HEK293T (cell line): ENCODE data around the gene TMSB4X.

Experiments used
- CTCF ChIA-PET: fragments of 350-600 bp; formaldehyde crosslinking; extraction: SDS; loops from one replicate; lab custom pipeline; 2021; ENCODE audit warnings: antibody characterized with exemption, inconsistent platforms; lab: Yijun Ruan, JAX
- POLR2A ChIA-PET: fragments of 350-600 bp; formaldehyde crosslinking; extraction: SDS; loops from one replicate; lab custom pipeline; 2020; ENCODE audit warnings: antibody characterized with exemption, inconsistent platforms; lab: Yijun Ruan, JAX
- DNase-seq: peaks from one replicate; pipeline ENCODE4 v3.0.0; 2012; ENCODE audit warnings: mixed read lengths; ENCODE audit errors: extremely low spot score
- ARNT ChIP-seq: fragments of 450-650 bp; IDR thresholded peaks from 2 replicates; pipeline ENCODE4 v1.6.1; 2017; ENCODE audit warnings: mild to moderate bottlenecking
- BHLHE40 ChIP-seq: fragments of 450-650 bp; IDR thresholded peaks from 2 replicates; pipeline ENCODE4 v1.6.1; 2016; ENCODE audit warnings: mild to moderate bottlenecking, moderate library complexity, borderline replicate concordance
- CTBP1 ChIP-seq: fragments of 450-650 bp; IDR thresholded peaks from 2 replicates; pipeline ENCODE4 v1.6.1; 2016; ENCODE audit warnings: borderline replicate concordance
- ELF4 ChIP-seq: fragments of 450-650 bp; IDR thresholded peaks from 2 replicates; pipeline ENCODE4 v1.6.1; 2017; ENCODE audit warnings: antibody characterized with exemption
- FOXA1 ChIP-seq: fragments of 450-650 bp; IDR thresholded peaks from 2 replicates; pipeline ENCODE4 v1.6.1; 2016; ENCODE audit warnings: mild to moderate bottlenecking
- FOXK2 ChIP-seq: fragments of 450-650 bp; IDR thresholded peaks from 2 replicates; pipeline ENCODE4 v1.6.1; 2016; ENCODE audit warnings: mild to moderate bottlenecking
- FOXM1 ChIP-seq: fragments of 450-650 bp; IDR thresholded peaks from 2 replicates; pipeline ENCODE4 v1.6.1; 2017; ENCODE audit warnings: mild to moderate bottlenecking, borderline replicate concordance
- HDGF ChIP-seq: fragments of 450-650 bp; IDR thresholded peaks from 2 replicates; pipeline ENCODE4 v1.6.1; 2017; ENCODE audit warnings: antibody characterized with exemption, borderline replicate concordance
- L3MBTL2 ChIP-seq: fragments of 450-650 bp; conservative IDR thresholded peaks from 2 replicates; pipeline ENCODE4 v1.6.1; 2016; ENCODE audit warnings: mild to moderate bottlenecking
- LEF1 ChIP-seq: fragments of 450-650 bp; IDR thresholded peaks from 2 replicates; pipeline ENCODE4 v1.6.1; 2017; ENCODE audit warnings: mild to moderate bottlenecking, borderline replicate concordance
- NFRKB ChIP-seq: fragments of 450-650 bp; IDR thresholded peaks from 2 replicates; pipeline ENCODE4 v1.6.1; 2016; ENCODE audit warnings: mild to moderate bottlenecking, moderate library complexity
- SP1 ChIP-seq: fragments of 450-650 bp; IDR thresholded peaks from 2 replicates; pipeline ENCODE4 v1.6.1; 2017
- SUZ12 ChIP-seq: fragments of 450-650 bp; IDR thresholded peaks from 2 replicates; pipeline ENCODE4 v1.6.1; 2016; ENCODE audit warnings: mild to moderate bottlenecking
- TARDBP ChIP-seq: fragments of 450-650 bp; IDR thresholded peaks from 2 replicates; pipeline ENCODE4 v1.6.1; 2016
- ZNF384 ChIP-seq: fragments of 450-650 bp; IDR thresholded peaks from 2 replicates; pipeline ENCODE4 v1.6.1; 2016
- TF ChIP-seq, protein P1 (sequence below): fragments of 450-650 bp; IDR thresholded peaks from 2 replicates; pipeline ENCODE4 v1.6.1; 2016

Gene TMSB4X

DNA sequence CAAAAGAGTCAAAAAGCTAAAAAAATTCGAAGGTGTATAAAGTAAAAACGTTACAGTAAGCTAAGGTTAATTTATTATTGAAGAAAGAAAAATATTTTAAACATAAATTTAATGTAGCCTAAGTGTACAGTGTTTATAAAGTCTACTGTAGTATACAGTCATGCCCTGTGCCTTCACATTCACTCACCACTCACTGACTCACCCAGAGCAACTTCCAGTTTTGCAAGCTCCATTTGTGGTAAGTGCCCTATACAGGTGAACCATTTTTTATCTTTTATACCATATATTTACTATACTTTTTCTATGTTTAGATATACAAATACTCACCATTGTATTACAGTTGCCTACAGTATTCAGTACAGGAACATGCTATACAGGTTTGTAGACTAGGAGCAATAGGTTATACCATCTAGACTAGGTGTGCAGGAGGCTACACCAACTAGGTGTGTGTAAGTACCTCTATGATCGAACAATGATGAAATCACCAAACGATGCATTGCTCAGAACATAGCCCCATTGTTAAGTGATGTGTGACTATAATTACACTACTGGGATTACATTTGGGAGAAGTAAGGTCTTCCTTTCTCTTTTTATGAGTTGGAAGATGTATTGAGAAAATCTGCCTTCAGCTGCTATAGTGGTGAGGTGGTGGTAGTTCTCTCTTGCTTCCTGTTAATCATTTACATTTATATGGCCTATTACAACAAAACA, 27.2 kb downstream of the TMSB4X start:
- TF ChIP-seq, protein P1, sequence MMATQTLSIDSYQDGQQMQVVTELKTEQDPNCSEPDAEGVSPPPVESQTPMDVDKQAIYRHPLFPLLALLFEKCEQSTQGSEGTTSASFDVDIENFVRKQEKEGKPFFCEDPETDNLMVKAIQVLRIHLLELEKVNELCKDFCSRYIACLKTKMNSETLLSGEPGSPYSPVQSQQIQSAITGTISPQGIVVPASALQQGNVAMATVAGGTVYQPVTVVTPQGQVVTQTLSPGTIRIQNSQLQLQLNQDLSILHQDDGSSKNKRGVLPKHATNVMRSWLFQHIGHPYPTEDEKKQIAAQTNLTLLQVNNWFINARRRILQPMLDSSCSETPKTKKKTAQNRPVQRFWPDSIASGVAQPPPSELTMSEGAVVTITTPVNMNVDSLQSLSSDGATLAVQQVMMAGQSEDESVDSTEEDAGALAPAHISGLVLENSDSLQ: no peak
- TF ChIP-seq SP1 (no peak), HDGF (no peak), ELF4 (no peak), ARNT (no peak), FOXM1 (no peak), ZNF384 (no peak), SUZ12 (no peak), BHLHE40 (no peak), CTBP1 (no peak), NFRKB (no peak)
- CTCF ChIA-PET: no interaction called here
- POLR2A ChIA-PET: no interaction called here
- DNase-seq: no peak

DNA sequence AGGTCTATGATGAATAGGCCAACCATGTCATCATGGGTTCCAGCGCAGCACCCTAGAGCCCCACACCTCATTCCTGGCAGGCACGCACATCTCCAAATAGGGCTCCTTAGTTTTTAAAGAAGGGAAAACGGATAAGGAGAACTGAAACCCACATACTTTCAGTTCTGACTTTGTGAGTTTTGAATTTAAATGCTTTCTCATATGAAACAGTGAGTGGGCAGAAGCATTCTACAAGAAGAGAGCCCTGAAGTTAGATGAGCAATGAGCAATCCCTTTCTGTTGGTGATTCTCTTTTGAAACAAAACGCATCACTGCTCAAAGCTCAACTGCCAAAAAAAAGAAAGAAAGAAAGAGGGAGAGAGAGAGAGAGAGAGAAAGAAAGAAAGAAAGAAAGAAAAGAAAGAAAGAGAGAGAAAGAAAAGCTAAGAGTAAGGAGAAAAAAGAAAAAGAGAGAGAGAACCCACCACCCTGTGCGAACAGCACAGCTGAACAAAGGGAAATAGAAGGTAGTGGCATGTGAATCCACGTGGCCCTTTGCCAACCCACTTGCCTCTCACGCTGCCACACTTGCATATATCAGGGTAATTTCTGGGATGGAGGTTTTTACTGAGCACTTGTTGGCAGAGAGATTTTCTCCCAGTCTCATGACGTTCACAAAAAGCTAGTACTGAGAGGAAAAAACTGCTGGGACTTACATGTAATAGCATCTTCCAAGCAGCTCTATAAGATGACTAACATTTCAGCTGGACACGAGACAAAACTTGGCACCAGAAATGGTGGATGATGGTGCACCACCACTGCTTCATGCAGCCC, 31.0 kb downstream of the TMSB4X start:
- ChIA-PET POLR2A (no interaction called here), CTCF (no interaction called here)
- TF ChIP-seq SUZ12 (no peak), ZNF384 (no peak), BHLHE40 (no peak), HDGF (no peak), ELF4 (no peak), FOXK2 (no peak), CTBP1 (no peak), ARNT (no peak), NFRKB (no peak), LEF1 (no peak), FOXM1 (no peak)
- TF ChIP-seq, protein P1: no peak
- no peak for DNase-seq

DNA sequence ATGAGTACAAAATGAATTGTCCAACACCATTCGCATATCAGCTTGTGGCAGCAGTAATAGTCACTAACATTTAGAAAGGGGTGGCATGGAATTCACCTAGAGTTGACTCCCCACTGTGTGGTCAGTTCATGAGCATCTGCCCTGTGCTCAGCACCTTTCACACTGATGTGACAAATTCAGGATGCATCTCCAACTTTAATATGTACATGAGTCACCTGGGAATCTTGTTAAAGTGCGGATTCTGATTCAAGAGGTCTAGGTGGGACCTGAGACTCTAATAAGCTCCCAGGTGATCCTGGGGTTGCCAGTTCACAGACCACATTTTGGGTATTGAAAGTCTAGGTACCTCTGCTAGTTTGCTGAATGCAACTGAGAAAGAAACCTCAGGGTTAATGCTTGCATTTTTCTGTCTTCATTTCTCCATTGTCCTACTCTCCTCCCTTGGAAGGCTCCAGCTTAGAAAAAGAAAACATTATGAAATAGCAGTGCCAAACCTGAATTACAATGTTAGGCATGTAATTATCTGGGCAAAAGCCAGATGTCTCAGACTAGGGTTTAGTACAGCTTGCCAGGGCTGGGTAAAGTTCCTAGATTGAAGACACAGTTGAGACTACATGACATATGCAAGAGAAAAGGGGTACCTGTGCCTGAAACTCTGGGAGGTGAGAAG, 32.7 kb downstream of the TMSB4X start:
- POLR2A ChIA-PET: no interaction called here
- no peak for TF ChIP-seq FOXM1
- TF ChIP-seq TARDBP: no peak
- no peak for TF ChIP-seq HDGF
- TF ChIP-seq BHLHE40: no peak
- no peak for TF ChIP-seq FOXA1
- TF ChIP-seq, protein P1: no peak
- no peak for TF ChIP-seq NFRKB
- no peak for TF ChIP-seq LEF1
- no peak for TF ChIP-seq L3MBTL2
- TF ChIP-seq ELF4: no peak
- TF ChIP-seq SUZ12: no peak
- no peak for TF ChIP-seq CTBP1
- no peak for TF ChIP-seq ZNF384
- no peak for TF ChIP-seq ARNT

DNA sequence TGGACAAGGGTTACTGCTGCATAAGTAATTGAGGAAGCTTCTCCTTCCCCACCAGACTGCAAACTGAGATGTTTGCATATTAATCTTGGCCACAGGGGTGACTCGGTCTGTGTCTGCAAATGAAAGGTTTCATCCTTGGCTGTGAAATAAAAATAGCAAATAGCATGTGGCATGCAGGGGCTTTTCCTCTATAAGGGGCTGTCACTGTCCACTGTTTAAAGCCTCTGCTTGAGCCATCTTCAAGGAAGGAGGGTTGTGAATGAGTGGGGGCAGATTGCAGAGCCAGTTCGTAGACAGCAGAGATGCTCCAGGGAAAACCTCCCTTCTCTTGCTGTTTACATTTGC, 33.3 kb downstream of the TMSB4X start:
- no peak for DNase-seq
- TF ChIP-seq LEF1: no peak
- no peak for TF ChIP-seq CTBP1
- TF ChIP-seq TARDBP: no peak
- TF ChIP-seq ZNF384: no peak
- TF ChIP-seq ELF4: no peak
- no peak for TF ChIP-seq BHLHE40
- no peak for TF ChIP-seq SUZ12
- TF ChIP-seq ARNT: no peak
- no peak for TF ChIP-seq SP1
- TF ChIP-seq HDGF: no peak
- TF ChIP-seq NFRKB: no peak
- TF ChIP-seq FOXM1: no peak
- TF ChIP-seq L3MBTL2: no peak
- no peak for TF ChIP-seq FOXA1
- TF ChIP-seq FOXK2: no peak
- TF ChIP-seq, protein P1: no peak
- ChIA-PET CTCF (no interaction called here), POLR2A (no interaction called here)

More for the DNA sequence above, 32.7 kb downstream of the TMSB4X start:
- CTCF ChIA-PET: no interaction called here
- no peak for DNase-seq

DNA sequence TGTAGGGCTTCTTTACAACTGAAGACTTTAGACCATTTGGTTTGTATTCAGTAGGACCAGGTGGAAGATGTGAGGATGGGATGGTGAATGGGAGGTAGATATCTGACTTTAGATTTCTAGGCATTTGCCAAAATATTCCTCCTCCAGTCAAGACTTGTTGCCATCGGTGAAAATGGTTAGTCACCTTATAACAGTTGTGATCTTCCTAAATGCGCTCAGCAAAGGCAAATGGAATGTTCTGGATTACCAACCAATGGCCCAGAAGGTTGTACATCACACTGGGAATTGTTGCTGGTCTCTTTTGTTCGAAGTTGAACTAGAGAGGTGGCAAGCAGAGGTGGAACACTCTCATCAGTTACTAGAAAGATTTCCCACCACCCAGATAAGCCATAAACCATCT, 33.9 kb downstream of the TMSB4X start:
- TF ChIP-seq ARNT (no peak), L3MBTL2 (no peak), ZNF384 (no peak), TARDBP (no peak), FOXA1 (no peak), BHLHE40 (no peak), FOXM1 (no peak), LEF1 (no peak), SUZ12 (no peak), NFRKB (no peak), HDGF (no peak), SP1 (no peak), CTBP1 (no peak), ELF4 (no peak), FOXK2 (no peak)
- TF ChIP-seq, protein P1: no peak
- ChIA-PET POLR2A (no interaction called here), CTCF (no interaction called here)
- DNase-seq: no peak
